Heart right ventricle (tissue), 16 donors: Measurements from ENCODE around the gene TBC1D12. TPM values are rescaled to one million over a fixed set of nuclear protein-coding genes. Genes with fewer than 3 reads are reported as not detected.
"Not testable (repeated sequence)": the region's sequence is repeated elsewhere in the genome, so short reads cannot be mapped to it uniquely, and the experiment has no call there.

Source experiments
- ATAC-seq, 8 donors: fragments of 200-7000 bp; cut with Tn5 transposase; one replicate each; pipeline ENCODE4 v1.9.1; 2020; ENCODE audit warnings: mild to moderate bottlenecking in 8 of 8, moderate library complexity in 8 of 8, moderate number of reproducible peaks in 1 of 8
- DNase-seq, 2 donors: peaks; one replicate each; pipeline ENCODE4 v3.0.0-alpha.2; 2020
- H3K27ac ChIP-seq, 10 donors: fragments of 200-600 bp; sonication (generic) in 2 of 10; one replicate each; pipeline versions ENCODE4 v1.5.0 to v1.8.0; 2020 to 2022; ENCODE audit warnings: mild to moderate bottlenecking in 3 of 10
- H3K27me3 ChIP-seq, 7 donors: fragments of 200-600 bp; one replicate each; pipeline ENCODE4 v1.8.0; 2021 to 2022; ENCODE audit warnings: mild to moderate bottlenecking in 2 of 7
- H3K36me3 ChIP-seq, 9 donors: fragments of 200-600 bp; sonication (generic) in 1 of 9; one replicate each; pipeline versions ENCODE4 v1.5.0 to v1.8.0; 2020 to 2022; ENCODE audit warnings: mild to moderate bottlenecking in 2 of 9
- H3K4me1 ChIP-seq, 9 donors: fragments of 200-600 bp; sonication (generic) in 1 of 9; one replicate each; pipeline versions ENCODE4 v1.5.0 to v1.8.0; 2020 to 2022; ENCODE audit warnings: mild to moderate bottlenecking in 4 of 9
- H3K4me3 ChIP-seq, 10 donors: fragments of 200-600 bp; sonication (generic) in 2 of 10; one replicate each; pipeline versions ENCODE4 v1.5.0 to v1.8.0; 2020 to 2022; ENCODE audit warnings: mild to moderate bottlenecking in 7 of 10, moderate library complexity in 2 of 10
- H3K9me3 ChIP-seq, 11 donors: fragments of 200-600 bp in 10 of 11; sonication (generic) in 2 of 11; one replicate each; pipeline versions ENCODE4 v1.5.0 to v1.8.0; 2013 to 2022; ENCODE audit warnings: mild to moderate bottlenecking in 2 of 11, control low read depth in 1 of 11, moderate library complexity in 1 of 11
- CTCF ChIP-seq, 9 donors: fragments of 200-600 bp; sonication (generic) in 2 of 9; IDR thresholded peaks; one replicate each; pipeline versions ENCODE4 v1.5.0 to v1.8.0; 2021 to 2022; ENCODE audit warnings: antibody characterized with exemption in 9 of 9, mild to moderate bottlenecking in 5 of 9, moderate library complexity in 1 of 9
- WGBS, 2 donors: extraction: QIAGEN DNeasy Blood & Tissue Kit; methylation state at CpG; one replicate each; pipeline ENCODE4 v1.1.7; 2013; ENCODE audit warnings: inconsistent platforms in 1 of 2; 5-methylcytosine and 5-hydroxymethylcytosine counted together
- intact Hi-C, 10 donors: fragments of 100-400 bp; cut with DNase I; formaldehyde crosslinking; loops; one replicate each; pipeline versions ENCODE4 v1.11.1 to v1.14.2; 2022
- polyA plus RNA-seq, 2 donors: library from polyadenylated mRNA; stranded (reverse); fragments of 200-250 nt; gene quantifications; one replicate each; pipeline ENCODE4 v1.2.3, GENCODE V29; 2013
- total RNA-seq, 10 donors: library from RNA; stranded (reverse); fragmentation: NEBNext Ultra II Directional in 3 of 10; extraction: Animal tissue kit (Norgen Biotek cat#: 25700) in 3 of 10; gene quantifications; one replicate each; pipeline versions ENCODE4 v1.2.1 to v1.2.4, GENCODE V29; 2021 to 2023
- donor health status: Arrhythmogenic right ventricular cardiomyopathy.
- donor health status: ischemic (EF 13 %, LVEDD 7.1; RV severe dilation, severe dysfunction).
- donor health status: healthy with polysubstance abuse.
- donor health status: DM: no; HTN: yes; CAD: no.
- donor health status: DM: no; HTN: no; CAD: no.
- donor health status: ischemic (EF 25% LVEDD 6.9; RV normal size, moderate dysfunction).
- donor health status: ischemic (EF 25% LVEDD 5.7; RV mildly dilated, moderate dysfunction).
- donor health status: healthy.
- donor health status: DM: yes; HTN: yes; CAD: no.
- donor health status: Ischemic cardiomyopathy.
- donor health status: ischemic (EF 35%, LVEDD 5.7; RV mildly dilated, moderate dysfunction).
- donor health status: nonischemic (EF 11% LVEDD 7.7; RV severe dilation, severe dysfunction).
- donor health status: DM: yes; HTN: yes; CAD: no.
- donor health status: PGD.
- donor health status: ischemic (EF 29% LVEDD 5.4; RV normal size, mild dysfunction).
- donor health status: nonischemic (EF 23%, LVEDD 6.1; RV moderate dilation, normal function).

Gene TBC1D12
- total and polyA plus RNA-seq, 12 donors, result 3.7 to 22.9 (median 5.0) TPM

- ATAC-seq, result no peak
- no peak overlapping the region for H3K4me3 ChIP-seq
- H3K9me3 ChIP-seq, result no peaks in the 10 kb centered on the region
- peaks cover 0 to 71% (median 6%) of the 10 kb centered on the region in 9 donors for H3K36me3 ChIP-seq
- no peaks in the 10 kb centered on the region for H3K4me1 ChIP-seq
- intact Hi-C loops, result no loop called here
- no peak overlapping the region for H3K27ac ChIP-seq
- WGBS, 2 donors, result 98 to 100% methylated on average over 5 of the region's 5 CpGs
- H3K27me3 ChIP-seq, result no peaks in the 10 kb centered on the region
- no peak for TF ChIP-seq CTCF (IDR thresholded peaks at IDR 0.05)
- DNase-seq, result no peak
Measured at GRCh38 chr10:94524711-94525110, 122.4 kb downstream of the TBC1D12 start.

- ATAC-seq, H3K4me1 ChIP-seq, H3K4me3 ChIP-seq, H3K27me3 ChIP-seq, intact Hi-C loops, H3K27ac ChIP-seq, H3K9me3 ChIP-seq, DNase-seq: not testable (repeated sequence)
- H3K36me3 ChIP-seq, result peaks cover 0 to 74% (median 20%) of the 10 kb centered on the region in 9 donors
Measured at GRCh38 chr10:94531550-94531949, 129.2 kb downstream of the TBC1D12 start.

- DNase-seq (no peak), ATAC-seq (no peak)
- Histone ChIP-seq H3K27me3 (no peaks in the 10 kb centered on the region), H3K36me3 (peaks cover 0 to 69% (median 20%) of the 10 kb centered on the region in 9 donors), H3K27ac (no peak overlapping the region), H3K4me3 (no peak overlapping the region), H3K4me1 (no peaks in the 10 kb centered on the region), H3K9me3 (no peaks in the 10 kb centered on the region)
- intact Hi-C loops, result no loop called here
- no peak for TF ChIP-seq CTCF (IDR thresholded peaks at IDR 0.05)
- 89 to 96% methylated on average over 1 of the region's 1 CpG for WGBS, 2 donors
Measured at GRCh38 chr10:94533027-94533426, 130.7 kb downstream of the TBC1D12 start.

GRCh38 chr10:94542282-94542681 lies 139.9 kb downstream of the TBC1D12 start:
- H3K9me3 ChIP-seq, DNase-seq, intact Hi-C loops, H3K4me3 ChIP-seq, H3K27ac ChIP-seq, H3K27me3 ChIP-seq, H3K36me3 ChIP-seq, ATAC-seq: not testable (repeated sequence)
- H3K4me1 ChIP-seq, result peaks cover 0 to 23% (median 16%) of the 10 kb centered on the region in 9 donors
- WGBS, 2 donors, result 78 to 86% methylated on average over 2 of the region's 2 CpGs

- DNase-seq (peak; percentile 75 to 77), ATAC-seq (peak; percentile 85 to 94 (median 90))
- intact Hi-C loops, result no loop called here
- 0% methylated on average over 48 of the region's 48 CpGs for WGBS, 2 donors
- peaks cover 0 to 23% (median 16%) of the 10 kb centered on the region in 9 donors for H3K4me1 ChIP-seq
- H3K27me3 ChIP-seq, result peaks cover 0 to 17% (median 0%) of the 10 kb centered on the region in 7 donors
- H3K36me3 ChIP-seq, result no peaks in the 10 kb centered on the region
- H3K9me3 ChIP-seq, result no peaks in the 10 kb centered on the region
- H3K27ac ChIP-seq, result peak within 1 kb of the TSS in 9 of 10 donors; percentile 11 to 83 (median 49)
- H3K4me3 ChIP-seq, result peak within 1 kb of the TSS; percentile 53 to 89 (median 70)
- TF ChIP-seq CTCF (IDR thresholded peaks at IDR 0.05), result peak in 2 of 9 donors; percentile 13 to 20
Measured at GRCh38 chr10:94545391-94546048, 143.2 kb downstream of the TBC1D12 start, which contains the start of gene HELLS. Gene HELLS, plus strand, starts transcription at chr10:94545788. Its CDS starts 134 bp downstream, at chr10:94545922.
